H9 (cell line): ENCODE results near the gene SEMA3C. TPM values are rescaled to one million over a fixed set of nuclear protein-coding genes. Genes with fewer than 3 reads are reported as not detected.

Experiments used
- DNase-seq: peaks from one replicate; pipeline ENCODE4 v3.0.0-alpha.2; 2017
- H2AFZ ChIP-seq: one replicate; pipeline ENCODE4 v1.6.1; 2013; ENCODE audit warnings: mild to moderate bottlenecking, low read length, control low read depth, moderate library complexity
- H2AK5ac ChIP-seq: 2 replicates; pipeline ENCODE4 v1.6.1; 2013; ENCODE audit warnings: low read length, control low read depth, mixed read lengths; ENCODE audit not compliant: insufficient read length
- H2BK120ac ChIP-seq: one replicate; pipeline ENCODE4 v1.6.1; 2013; ENCODE audit warnings: low read depth, mild to moderate bottlenecking, low read length, control low read depth, inconsistent platforms; ENCODE audit not compliant: poor library complexity, severe bottlenecking
- H2BK12ac ChIP-seq: 2 replicates; pipeline ENCODE4 v1.6.1; 2013; ENCODE audit warnings: low read length, control low read depth, mixed read lengths, low read depth; ENCODE audit not compliant: insufficient read length
- H2BK15ac ChIP-seq: 2 replicates; pipeline ENCODE4 v1.6.1; 2013; ENCODE audit warnings: low read depth, low read length, control low read depth
- H2BK20ac ChIP-seq: one replicate; pipeline ENCODE4 v1.6.1; 2013; ENCODE audit warnings: low read depth, mild to moderate bottlenecking, low read length, control low read depth, inconsistent platforms; ENCODE audit not compliant: poor library complexity, severe bottlenecking
- H2BK5ac ChIP-seq: 2 replicates; pipeline ENCODE4 v1.6.1; 2013; ENCODE audit warnings: low read length, control low read depth, mixed read lengths; ENCODE audit not compliant: insufficient read length
- H3K14ac ChIP-seq: 2 replicates; pipeline ENCODE4 v1.6.1; 2013; ENCODE audit warnings: low read length, control low read depth; ENCODE audit not compliant: insufficient read depth
- H3K18ac ChIP-seq: 2 replicates; pipeline ENCODE4 v1.6.1; 2013; ENCODE audit warnings: low read depth, mild to moderate bottlenecking, mixed read lengths, low read length, control low read depth; ENCODE audit not compliant: insufficient read length
- H3K23ac ChIP-seq: 2 replicates; pipeline ENCODE4 v1.6.1; 2013; ENCODE audit warnings: low read length, control low read depth, mixed read lengths, low read depth; ENCODE audit not compliant: insufficient read length
- H3K23me2 ChIP-seq: 2 replicates; pipeline ENCODE4 v1.6.1; 2013; ENCODE audit warnings: low read depth, mild to moderate bottlenecking, mixed read lengths, low read length, control low read depth; ENCODE audit not compliant: insufficient read length, poor library complexity, severe bottlenecking
- H3K27ac ChIP-seq: 2 replicates; pipeline ENCODE4 v1.5.1; 2013; ENCODE audit warnings: low read length, control low read depth, mixed read lengths, low read depth; ENCODE audit not compliant: insufficient read length
- H3K27me3 ChIP-seq: 2 replicates; pipeline ENCODE4 v1.6.1; 2013; ENCODE audit warnings: low read length, control low read depth, inconsistent platforms; ENCODE audit not compliant: insufficient read depth
- H3K4ac ChIP-seq: 2 replicates; pipeline ENCODE4 v1.6.1; 2013; ENCODE audit warnings: low read depth, mild to moderate bottlenecking, control low read depth, inconsistent platforms, low read length, moderate library complexity
- H3K4me1 ChIP-seq: 2 replicates; pipeline ENCODE4 v1.6.1; 2013; ENCODE audit warnings: low read length, control low read depth, inconsistent platforms; ENCODE audit not compliant: insufficient read depth
- H3K4me2 ChIP-seq: 2 replicates; pipeline ENCODE4 v1.6.1; 2013; ENCODE audit warnings: low read length, control low read depth, mixed read lengths; ENCODE audit not compliant: insufficient read length, insufficient read depth
- H3K56ac ChIP-seq: 2 replicates; pipeline ENCODE4 v1.6.1; 2013; ENCODE audit warnings: low read depth, mild to moderate bottlenecking, mixed read lengths, low read length, control low read depth; ENCODE audit not compliant: insufficient read length
- H3K79me1 ChIP-seq: 2 replicates; pipeline ENCODE4 v1.6.1; 2013; ENCODE audit warnings: low read depth, mild to moderate bottlenecking, moderate library complexity, low read length, control low read depth, inconsistent platforms; ENCODE audit not compliant: insufficient read depth, poor library complexity, severe bottlenecking
- H3K79me2 ChIP-seq: 2 replicates; pipeline ENCODE4 v1.6.1; 2013; ENCODE audit warnings: low read length, control low read depth, inconsistent platforms; ENCODE audit not compliant: insufficient read depth
- H3K9ac ChIP-seq: 2 replicates; pipeline ENCODE4 v1.6.1; 2013; ENCODE audit warnings: low read length, control low read depth, mixed read lengths; ENCODE audit not compliant: insufficient read length; ENCODE audit errors: extremely low read depth
- H3K9me3 ChIP-seq: one replicate; pipeline ENCODE4 v1.6.1; 2013; ENCODE audit warnings: low read depth, low read length, inconsistent platforms; ENCODE audit not compliant: control insufficient read depth
- H3T11ph ChIP-seq: one replicate; pipeline ENCODE4 v1.6.1; 2013; ENCODE audit warnings: mild to moderate bottlenecking, low read length, control low read depth, inconsistent platforms
- H4K20me1 ChIP-seq: one replicate; pipeline ENCODE4 v1.6.1; 2013; ENCODE audit not compliant: control insufficient read depth, insufficient read length, insufficient read depth
- H4K5ac ChIP-seq: 2 replicates; pipeline ENCODE4 v1.6.1; 2013; ENCODE audit warnings: low read depth, mild to moderate bottlenecking, mixed read lengths, low read length, control low read depth; ENCODE audit not compliant: insufficient read length
- H4K8ac ChIP-seq: replicated peaks from 2 replicates; pipeline ENCODE4 v1.6.1; 2013; ENCODE audit warnings: low read length, control low read depth, mixed read lengths, low read depth; ENCODE audit not compliant: insufficient read length
- H4K91ac ChIP-seq: 2 replicates; pipeline ENCODE4 v1.6.1; 2013; ENCODE audit warnings: low read depth, mild to moderate bottlenecking, moderate library complexity, mixed read lengths, low read length, control low read depth; ENCODE audit not compliant: insufficient read length
- H3K27ac Mint-ChIP-seq, 3 experiments: 2 replicates in 2 of 3; 3 replicates in 1 of 3; pipeline ENCODE4 v1.8.0; 2020 to 2021; ENCODE audit warnings: mixed read lengths in 3 of 3, mild to moderate bottlenecking in 1 of 3, moderate library complexity in 1 of 3
- H3K27me3 Mint-ChIP-seq: 2 replicates; pipeline ENCODE4 v1.8.0; 2021; ENCODE audit warnings: low read depth, mild to moderate bottlenecking, moderate library complexity, mixed read lengths
- H3K36me3 Mint-ChIP-seq, 3 experiments: 2 replicates in 2 of 3; 3 replicates in 1 of 3; pipeline ENCODE4 v1.8.0; 2020 to 2021; ENCODE audit warnings: low read depth in 3 of 3, mixed read lengths in 3 of 3; ENCODE audit not compliant: insufficient read depth in 1 of 3
- H3K4me1 Mint-ChIP-seq, 2 experiments: 2 replicates each; pipeline ENCODE4 v1.8.0; 2020; ENCODE audit warnings: mixed read lengths in 2 of 2
- H3K4me3 Mint-ChIP-seq, 2 experiments: 2 replicates in 1 of 2; 3 replicates in 1 of 2; pipeline ENCODE4 v1.8.0; 2020 to 2021; ENCODE audit warnings: mild to moderate bottlenecking in 2 of 2, mixed read lengths in 2 of 2, moderate library complexity in 1 of 2
- H3K9me3 Mint-ChIP-seq, 2 experiments: 2 replicates in 1 of 2; 3 replicates in 1 of 2; pipeline ENCODE4 v1.8.0; 2020; ENCODE audit warnings: mild to moderate bottlenecking in 2 of 2, mixed read lengths in 2 of 2, moderate library complexity in 1 of 2
- WGBS: extraction: QIAGEN DNeasy Blood & Tissue Kit; methylation state at CpG from one replicate; pipeline ENCODE4 v1.1.7; 2013; ENCODE audit warnings: missing lambda C conversion rate, low lambda C conversion rate, mixed read lengths; ENCODE audit not compliant: insufficient read length; ENCODE audit errors: extremely low coverage; 5-methylcytosine and 5-hydroxymethylcytosine counted together
- total RNA-seq: library from RNA; stranded (reverse); gene quantifications from 2 replicates; pipeline ENCODE4 v1.2.1, GENCODE V29; 2021
- TF ChIP-seq, protein P1 (sequence below): fragments of 200-600 bp; sonication (generic); conservative IDR thresholded peaks from 3 replicates; pipeline ENCODE4 v1.8.0; 2021; ENCODE audit warnings: antibody characterized with exemption, mild to moderate bottlenecking

Gene SEMA3C
- total RNA-seq, 1 experiment from 2014 or later: 1.6 TPM

DNA sequence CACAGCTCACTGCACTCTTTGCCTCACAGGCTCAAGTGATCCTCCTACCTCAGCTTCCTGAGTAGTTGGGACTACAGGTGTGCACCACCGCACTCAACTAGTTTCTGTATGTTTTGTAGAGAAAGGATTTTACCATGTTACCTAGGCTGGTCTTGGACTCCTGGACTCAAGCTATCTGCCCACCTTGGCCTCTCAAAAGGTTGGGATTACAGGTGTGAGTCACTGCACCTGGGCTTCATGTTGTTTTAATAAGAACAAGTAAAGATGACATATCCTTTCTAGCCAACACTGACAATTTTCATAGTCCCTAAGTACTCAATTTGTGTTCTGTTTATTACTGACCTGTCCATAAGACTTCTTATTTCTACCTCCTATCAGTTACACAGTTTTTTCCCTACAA is 16.8 kb downstream of the SEMA3C start:
- H2BK15ac ChIP-seq: no peak overlapping the region
- no peaks in the 10 kb centered on the region for H3K9me3 Mint-ChIP-seq

More for the DNA sequence above, 16.8 kb downstream of the SEMA3C start:
- no peak overlapping the region for H2AFZ ChIP-seq
- H3K23ac ChIP-seq: no peak overlapping the region
- TF ChIP-seq, protein P1, sequence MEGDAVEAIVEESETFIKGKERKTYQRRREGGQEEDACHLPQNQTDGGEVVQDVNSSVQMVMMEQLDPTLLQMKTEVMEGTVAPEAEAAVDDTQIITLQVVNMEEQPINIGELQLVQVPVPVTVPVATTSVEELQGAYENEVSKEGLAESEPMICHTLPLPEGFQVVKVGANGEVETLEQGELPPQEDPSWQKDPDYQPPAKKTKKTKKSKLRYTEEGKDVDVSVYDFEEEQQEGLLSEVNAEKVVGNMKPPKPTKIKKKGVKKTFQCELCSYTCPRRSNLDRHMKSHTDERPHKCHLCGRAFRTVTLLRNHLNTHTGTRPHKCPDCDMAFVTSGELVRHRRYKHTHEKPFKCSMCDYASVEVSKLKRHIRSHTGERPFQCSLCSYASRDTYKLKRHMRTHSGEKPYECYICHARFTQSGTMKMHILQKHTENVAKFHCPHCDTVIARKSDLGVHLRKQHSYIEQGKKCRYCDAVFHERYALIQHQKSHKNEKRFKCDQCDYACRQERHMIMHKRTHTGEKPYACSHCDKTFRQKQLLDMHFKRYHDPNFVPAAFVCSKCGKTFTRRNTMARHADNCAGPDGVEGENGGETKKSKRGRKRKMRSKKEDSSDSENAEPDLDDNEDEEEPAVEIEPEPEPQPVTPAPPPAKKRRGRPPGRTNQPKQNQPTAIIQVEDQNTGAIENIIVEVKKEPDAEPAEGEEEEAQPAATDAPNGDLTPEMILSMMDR: no peak
- no peak overlapping the region for H3K56ac ChIP-seq
- H3K4me3 Mint-ChIP-seq: no peak overlapping the region
- H3K9ac ChIP-seq: no peak overlapping the region
- H3K23me2 ChIP-seq: no peaks in the 10 kb centered on the region
- peaks cover 7 to 16% of the 10 kb centered on the region in 2 experiments for H3K4me1 Mint-ChIP-seq
- H4K5ac ChIP-seq: no peak overlapping the region
- no peak overlapping the region for H2BK120ac ChIP-seq
- H4K20me1 ChIP-seq: no peaks in the 10 kb centered on the region
- no peak overlapping the region for H3K18ac ChIP-seq
- H3K9me3 ChIP-seq: no peaks in the 10 kb centered on the region
- no peak overlapping the region for H3K27ac Mint-ChIP-seq
- no peaks in the 10 kb centered on the region for H3K27me3 ChIP-seq
- H3K27me3 Mint-ChIP-seq: no peaks in the 10 kb centered on the region
- H4K91ac ChIP-seq: no peak overlapping the region
- no peak overlapping the region for H2BK5ac ChIP-seq
- no peaks in the 10 kb centered on the region for H3K79me1 ChIP-seq
- WGBS: no CpG with 5 or more reads among the region's 1 CpG
- H3K14ac ChIP-seq: no peak overlapping the region
- no peaks in the 10 kb centered on the region for H3K36me3 Mint-ChIP-seq
- H3K79me2 ChIP-seq: no peaks in the 10 kb centered on the region
- H2BK12ac ChIP-seq: no peak overlapping the region
- no peaks in the 10 kb centered on the region for H3K4me1 ChIP-seq
- H4K8ac ChIP-seq: no peak overlapping the region
- H3K27ac ChIP-seq: no peak overlapping the region
- H3K4ac ChIP-seq: no peak overlapping the region
- no peak overlapping the region for H3T11ph ChIP-seq
- no peak overlapping the region for H2AK5ac ChIP-seq
- H3K4me2 ChIP-seq: no peak overlapping the region
- DNase-seq: no peak
- no peak overlapping the region for H2BK20ac ChIP-seq
